HepG2 (cell line): ENCODE results near the gene SLC11A1. TPM values are rescaled to one million over a fixed set of nuclear protein-coding genes. Genes with fewer than 3 reads are reported as not detected.

Experiments
- ATAC-seq: fragments of 200-7000 bp; cut with Tn5 transposase; 3 replicates; pipeline ENCODE4 v1.9.1; 2020; ENCODE audit warnings: mild to moderate bottlenecking, moderate library complexity
- BruUV-seq: library from RNA; stranded (reverse); fragments of 400-500 nt; replicated peaks from 2 replicates; lab custom pipeline; 2021; lab: Mats Ljungman, UMichigan
- CTCF ChIA-PET: fragments of 300-600 bp; formaldehyde crosslinking; extraction: SDS; loops from one replicate; lab custom pipeline; 2021; ENCODE audit warnings: low total read pairs, inconsistent platforms, low intra/inter-chr PET ratio; lab: Yijun Ruan, JAX
- POLR2A ChIA-PET: fragments of 350-600 bp; sonication (Branson Sonifier 250); formaldehyde crosslinking; loops from one replicate; lab custom pipeline; 2020; ENCODE audit warnings: antibody characterized with exemption, inconsistent platforms; lab: Yijun Ruan, JAX
- DNase-seq: peaks from one replicate; pipeline ENCODE4 v3.0.0-alpha.2; 2015; ENCODE audit warnings: low spot score
- FAIRE-seq: peaks from 3 replicates; lab custom pipeline; 2011; peaks lifted over from hg19 to GRCh38; lab: Jason Lieb, UNC
- H2AFZ ChIP-seq: one replicate; pipeline ENCODE4 v1.6.1; 2011; ENCODE audit warnings: low read length, inconsistent platforms
- H3K27ac ChIP-seq: fragments of 300-600 bp; 3 replicates; pipeline ENCODE4 v1.8.0; 2011; ENCODE audit warnings: mixed run types, mild to moderate bottlenecking, mixed read lengths, low read length, inconsistent platforms; ENCODE audit not compliant: insufficient read depth; ENCODE audit errors: extremely low read length
- H3K27me3 ChIP-seq, 2 experiments: fragments of 200-600 bp in 1 of 2; 2 replicates in 1 of 2; 3 replicates in 1 of 2; pipeline versions ENCODE4 v1.6.0 to v1.8.0; 2011; ENCODE audit warnings: low read length in 2 of 2, mild to moderate bottlenecking in 2 of 2, moderate library complexity in 2 of 2, inconsistent platforms in 1 of 2; ENCODE audit not compliant: insufficient read depth in 2 of 2, control insufficient read depth in 1 of 2
- H3K36me3 ChIP-seq, 2 experiments: fragments of 200-600 bp in 1 of 2; replicated peaks in 1 of 2; 2 replicates in 1 of 2; 3 replicates in 1 of 2; pipeline versions ENCODE4 v1.5.1 to v1.8.0; 2011; ENCODE audit warnings: low read length in 2 of 2, inconsistent platforms in 1 of 2; ENCODE audit not compliant: insufficient read depth in 2 of 2, control insufficient read depth in 1 of 2
- H3K4me1 ChIP-seq: 2 replicates; pipeline ENCODE4 v1.5.1; 2012; ENCODE audit warnings: low read length, inconsistent platforms; ENCODE audit not compliant: insufficient read depth
- H3K4me2 ChIP-seq: 2 replicates; pipeline ENCODE4 v1.6.0; 2011; ENCODE audit warnings: low read depth, low read length, inconsistent platforms
- H3K4me3 ChIP-seq, 3 experiments: fragments of 200-600 bp in 1 of 3; sonication (generic), shearing (Covaris generic) in 1 of 3; replicated peaks in 1 of 3; 2 replicates each; pipeline ENCODE4 v1.5.1; 2011 to 2016; ENCODE audit warnings: low read length in 3 of 3, inconsistent platforms in 2 of 3, low read depth in 2 of 3, mild to moderate bottlenecking in 2 of 3, control low read depth in 1 of 3, mixed read lengths in 1 of 3; ENCODE audit not compliant: insufficient read depth in 1 of 3
- H3K79me2 ChIP-seq: one replicate; pipeline ENCODE4 v1.6.1; 2011; ENCODE audit warnings: low read length, inconsistent platforms; ENCODE audit not compliant: insufficient read depth
- H3K9ac ChIP-seq: 2 replicates; pipeline ENCODE4 v1.6.0; 2011; ENCODE audit warnings: mild to moderate bottlenecking, low read depth, low read length, inconsistent platforms; ENCODE audit not compliant: insufficient read depth
- H3K9me3 ChIP-seq: 2 replicates; pipeline ENCODE4 v1.5.1; 2012; ENCODE audit warnings: mild to moderate bottlenecking, low read length
- H4K20me1 ChIP-seq: 2 replicates; pipeline ENCODE4 v1.6.0; 2011; ENCODE audit warnings: inconsistent platforms, mild to moderate bottlenecking, low read length, moderate library complexity; ENCODE audit not compliant: insufficient read depth
- CTCF ChIP-seq: sonication (generic); formaldehyde crosslinking; IDR thresholded peaks from 2 replicates; pipeline ENCODE4 v1.5.0; 2020; ENCODE audit warnings: mild to moderate bottlenecking, missing genetic modification reagents, moderate library complexity
- DMTF1 ChIP-seq: sonication (generic); formaldehyde crosslinking; IDR thresholded peaks from 2 replicates; pipeline ENCODE4 v1.4.0; 2020; ENCODE audit warnings: mild to moderate bottlenecking, missing genetic modification reagents
- FOSL2 ChIP-seq: sonication (generic); formaldehyde crosslinking; IDR thresholded peaks from 2 replicates; pipeline ENCODE4 v1.4.0; 2020; ENCODE audit warnings: missing genetic modification reagents
- PHF5A ChIP-seq: IDR thresholded peaks from one replicate; pipeline ENCODE4 v1.6.1; 2018; ENCODE audit warnings: low read depth, missing genetic modification reagents; ENCODE audit not compliant: unreplicated experiment
- RELA ChIP-seq: sonication (generic); formaldehyde crosslinking; IDR thresholded peaks from 2 replicates; pipeline ENCODE4 v1.4.0; 2020; ENCODE audit warnings: missing genetic modification reagents
- SIN3B ChIP-seq: fragments of 150-350 bp; IDR thresholded peaks from 2 replicates; pipeline ENCODE4 v1.6.1; 2014; ENCODE audit warnings: low read length
- SOX13 ChIP-seq, 3 experiments: fragments of 450-650 bp in 1 of 3; sonication (generic) in 1 of 3; formaldehyde crosslinking in 1 of 3; IDR thresholded peaks in 2 of 3; conservative IDR thresholded peaks in 1 of 3; 2 replicates each; pipeline versions ENCODE4 v1.5.0 to v1.6.1; 2016 to 2020; ENCODE audit warnings: antibody characterized with exemption in 1 of 3, mild to moderate bottlenecking in 1 of 3, missing compliant biosample characterization in 1 of 3, missing genetic modification reagents in 1 of 3, moderate library complexity in 1 of 3
- TGIF2 ChIP-seq: IDR thresholded peaks from 2 replicates; pipeline ENCODE4 v1.6.1; 2016; ENCODE audit warnings: control low read depth, missing compliant biosample characterization
- ZC3H4 ChIP-seq: sonication (generic); formaldehyde crosslinking; IDR thresholded peaks from 2 replicates; pipeline ENCODE4 v1.4.0; 2020; ENCODE audit warnings: missing genetic modification reagents, borderline replicate concordance
- ZFP36L1 ChIP-seq: sonication (generic); formaldehyde crosslinking; IDR thresholded peaks from 2 replicates; pipeline ENCODE4 v1.8.0; 2022; ENCODE audit warnings: mild to moderate bottlenecking, missing genetic modification reagents, moderate library complexity
- ZNF136 ChIP-seq: sonication (generic); formaldehyde crosslinking; IDR thresholded peaks from 2 replicates; pipeline ENCODE4 v1.8.1; 2022; ENCODE audit warnings: low read depth, mild to moderate bottlenecking, moderate library complexity, missing genetic modification reagents
- ZNF33B ChIP-seq: sonication (generic); formaldehyde crosslinking; IDR thresholded peaks from 2 replicates; pipeline ENCODE4 v1.5.1; 2020; ENCODE audit warnings: mild to moderate bottlenecking, missing genetic modification reagents
- ZNF569 ChIP-seq: sonication (generic); formaldehyde crosslinking; IDR thresholded peaks from 2 replicates; pipeline ENCODE4 v1.5.0; 2020; ENCODE audit warnings: mild to moderate bottlenecking, missing genetic modification reagents, moderate library complexity, borderline replicate concordance
- ZNF775 ChIP-seq: sonication (generic); formaldehyde crosslinking; IDR thresholded peaks from 2 replicates; pipeline ENCODE4 v1.4.0; 2020; ENCODE audit warnings: missing genetic modification reagents, mild to moderate bottlenecking, moderate library complexity, borderline replicate concordance
- ZSCAN9 ChIP-seq: IDR thresholded peaks from 2 replicates; pipeline ENCODE4 v1.6.1; 2016; ENCODE audit warnings: borderline replicate concordance
- WGBS: methylation state at CpG from one replicate; pipeline ENCODE4 v1.1.6; 2017; ENCODE audit warnings: low lambda C conversion rate; 5-methylcytosine and 5-hydroxymethylcytosine counted together
- in situ Hi-C: cut with HindIII; loops from 2 replicates; pipeline ENCODE4 v1.10.0; 2017; ENCODE audit warnings: low pct_unique_long_range_greater_than_20kb; ENCODE audit not compliant: extremely low pct_ligation_motif_present
- intact Hi-C: fragments of 100-400 bp; cut with micrococcal nuclease; formaldehyde crosslinking; loops from one replicate; pipeline ENCODE4 v1.10.0; 2022; ENCODE audit not compliant: unreplicated experiment
- polyA plus RNA-seq, 8 experiments: library from polyadenylated mRNA; depleted of rRNA in 3 of 8; stranded (reverse) in 7 of 8; unstranded in 1 of 8; fragments of >200 nt; fragmentation: Illumina TruSeq in 4 of 8; extraction: Trizol in 4 of 8; gene quantifications; 2 replicates each; pipeline versions ENCODE4 v1.2.1 to v1.2.3, GENCODE V29; 2011 to 2016; ENCODE audit warnings: low read depth in 4 of 8, missing spikeins in 1 of 8, mixed read lengths in 1 of 8; ENCODE audit not compliant: insufficient read depth in 1 of 8
- total RNA-seq, 5 experiments: library from RNA; depleted of rRNA; stranded (reverse); fragments of >200 nt; fragmentation: Illumina TruSeq; extraction: Trizol; gene quantifications; 2 replicates each; pipeline ENCODE4 v1.2.3, GENCODE V29; 2016; ENCODE audit warnings: low read depth in 1 of 5
- TF ChIP-seq, protein P1 (sequence below): sonication (generic); formaldehyde crosslinking; IDR thresholded peaks from 2 replicates; pipeline ENCODE4 v1.4.0; 2020; ENCODE audit warnings: missing genetic modification reagents, borderline replicate concordance

SLC11A1 gene
- total and polyA plus RNA-seq, 2 of the 13 experiments (the other 11 are each of a cell fraction or from before 2014, with no cell fraction given) = 0.33 to 2.3 TPM

- TF ChIP-seq SOX13 (IDR thresholded peaks at IDR 0.05) = 0 out of 2 replicates have a peak, but pooled peaks have one; percentile 13
- no peak for TF ChIP-seq SOX13 (CRISPR knock-in tag; conservative IDR thresholded peaks at IDR 0.05 in 1 of 2, IDR thresholded peaks at IDR 0.05 in 1 of 2)
- peak; percentile 13; the same call in 1 of the 2 replicates for TF ChIP-seq CTCF (CRISPR knock-in tag)
- no peak for TF ChIP-seq ZFP36L1
- peak; percentile 87 for TF ChIP-seq TGIF2 (CRISPR knock-in tag)
Measured at GRCh38 chr2:218396688-218397462, 14.8 kb downstream of the SLC11A1 start (continued).

GRCh38 chr2:218397463-218397819, 15.4 kb downstream of the SLC11A1 start:
- ChIA-PET CTCF (no interaction called here), POLR2A (interaction anchor here (1.2 to 2.9 kb wide), 9 partner anchors 8 to 127 kb away, joined by 3 to 37 read pairs (median 9); partner anchors contain the start of genes AAMP, CATIP, PNKD and TMBIM1)
- Histone ChIP-seq H4K20me1 (no peaks in the 10 kb centered on the region), H2AFZ (no peak overlapping the region), H3K4me1 (peaks cover 55% of the 10 kb centered on the region), H3K36me3 (peaks cover 11 to 15% of the 10 kb centered on the region in 2 experiments; a peak in 4 of 5 replicates), H3K4me3 (peak overlapping the region; percentile 71 to 97 (median 85)), H3K9ac (peak overlapping the region; percentile 97), H3K27me3 (no peaks in the 10 kb centered on the region; a peak in 1 of 5 replicates), H3K9me3 (no peaks in the 10 kb centered on the region), H3K27ac (peak overlapping the region; percentile 99), H3K79me2 (peaks cover 40% of the 10 kb centered on the region), H3K4me2 (peak overlapping the region; percentile 98)
- no peak for DNase-seq
- WGBS = under 1% methylated on average over 11 of the region's 12 CpGs
- BruUV-seq = no TSS peak
- in situ Hi-C loops = loop anchor here (5.0 kb wide), 1 partner anchor 105 kb away; the partner anchor contains the start of gene TMBIM1
- no peak for ATAC-seq
- intact Hi-C loops = loop anchor here (2.0 to 10.0 kb wide), 4 partner anchors 75 to 213 kb away; partner anchors contain the start of genes CNOT9, TMBIM1 and USP37
- no peak for FAIRE-seq
- TF ChIP-seq RELA (CRISPR knock-in tag) = no peak
- peak; percentile 20; the same call in 1 of the 2 replicates for TF ChIP-seq ZNF136 (CRISPR knock-in tag)
- 0 out of 2 replicates have a peak, but pooled peaks have one; percentile 13 for TF ChIP-seq DMTF1 (CRISPR knock-in tag)
- TF ChIP-seq PHF5A (CRISPR knock-in tag) = peak; percentile 18
- TF ChIP-seq, protein P1, sequence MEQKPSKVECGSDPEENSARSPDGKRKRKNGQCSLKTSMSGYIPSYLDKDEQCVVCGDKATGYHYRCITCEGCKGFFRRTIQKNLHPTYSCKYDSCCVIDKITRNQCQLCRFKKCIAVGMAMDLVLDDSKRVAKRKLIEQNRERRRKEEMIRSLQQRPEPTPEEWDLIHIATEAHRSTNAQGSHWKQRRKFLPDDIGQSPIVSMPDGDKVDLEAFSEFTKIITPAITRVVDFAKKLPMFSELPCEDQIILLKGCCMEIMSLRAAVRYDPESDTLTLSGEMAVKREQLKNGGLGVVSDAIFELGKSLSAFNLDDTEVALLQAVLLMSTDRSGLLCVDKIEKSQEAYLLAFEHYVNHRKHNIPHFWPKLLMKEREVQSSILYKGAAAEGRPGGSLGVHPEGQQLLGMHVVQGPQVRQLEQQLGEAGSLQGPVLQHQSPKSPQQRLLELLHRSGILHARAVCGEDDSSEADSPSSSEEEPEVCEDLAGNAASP (CRISPR knock-in tag) = no peak
- 0 out of 2 replicates have a peak, but pooled peaks have one; percentile 67 for TF ChIP-seq ZNF775
- 0 out of 2 replicates have a peak, but pooled peaks have one; percentile 11 for TF ChIP-seq ZC3H4 (CRISPR knock-in tag)
- TF ChIP-seq ZSCAN9 = no peak
- TF ChIP-seq ZNF33B = 0 out of 2 replicates have a peak, but pooled peaks have one; percentile 51
- 0 out of 2 replicates have a peak, but pooled peaks have one; percentile 30 for TF ChIP-seq ZNF569
- no peak for TF ChIP-seq SIN3B
- TF ChIP-seq FOSL2 (CRISPR knock-in tag) = no peak
